Measurements from ENCODE around the gene TCTN1.

The TCTN1 gene

DNA sequence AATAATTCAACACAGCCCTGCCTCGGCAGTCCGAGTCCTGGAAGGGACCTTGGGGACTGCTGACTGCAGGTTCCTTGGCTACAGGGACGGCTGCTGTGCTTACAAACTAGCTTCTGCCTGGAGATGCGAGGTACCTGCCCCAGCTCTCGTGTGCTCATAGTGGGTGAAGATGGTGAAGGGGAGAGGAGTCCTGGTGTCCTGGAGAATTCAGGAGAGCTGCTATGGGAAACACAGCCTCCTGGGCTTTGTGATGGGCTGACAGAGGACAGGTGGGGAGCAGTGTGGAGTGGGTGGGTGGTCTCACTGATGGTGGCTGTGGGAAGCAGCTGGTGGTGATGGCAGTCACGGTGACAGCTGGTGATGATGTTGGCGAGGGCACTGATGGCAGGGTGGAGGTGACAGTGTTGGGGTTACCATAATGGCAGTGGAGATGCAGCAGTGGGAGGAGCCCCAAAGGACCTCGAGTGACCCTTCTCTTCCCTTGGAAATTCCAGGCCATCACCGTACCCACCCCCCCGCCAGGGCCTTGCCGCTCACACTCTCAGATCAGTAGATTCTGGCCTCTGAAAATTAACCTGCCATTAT, 42.2 kb downstream of the TCTN1 start:
- H3K4me3 ChIP-seq (ENCODE audit: low read length) = no peak overlapping the region
- no peak overlapping the region for H3K9ac ChIP-seq (ENCODE audit: low read length)
- H3K36me3 ChIP-seq (ENCODE audit: control insufficient read depth, insufficient read depth, low read length) = peaks cover 15% of the 10 kb centered on the region
- no peaks in the 10 kb centered on the region for H3K27me3 ChIP-seq (ENCODE audit: control insufficient read depth, insufficient read depth, low read length)
- no peak overlapping the region for H3K27ac ChIP-seq (ENCODE audit: low read depth, low read length)
- H3K4me1 ChIP-seq (ENCODE audit: control insufficient read depth, insufficient read depth, low read length) = no peaks in the 10 kb centered on the region

- H3K4me1 ChIP-seq (ENCODE audit: control insufficient read depth, insufficient read depth, low read length) = no peaks in the 10 kb centered on the region
- no peaks in the 10 kb centered on the region for H3K27me3 ChIP-seq (ENCODE audit: control insufficient read depth, insufficient read depth, low read length)
- no peak overlapping the region for H3K4me3 ChIP-seq (ENCODE audit: low read length)
- peaks cover 10% of the 10 kb centered on the region for H3K36me3 ChIP-seq (ENCODE audit: control insufficient read depth, insufficient read depth, low read length)
- H3K9ac ChIP-seq (ENCODE audit: low read length) = no peak overlapping the region
- no peak overlapping the region for H3K27ac ChIP-seq (ENCODE audit: low read depth, low read length)
These were observed 43.8 kb downstream of the TCTN1 start for GRCh38 chr12:110657747-110658146.

DNA sequence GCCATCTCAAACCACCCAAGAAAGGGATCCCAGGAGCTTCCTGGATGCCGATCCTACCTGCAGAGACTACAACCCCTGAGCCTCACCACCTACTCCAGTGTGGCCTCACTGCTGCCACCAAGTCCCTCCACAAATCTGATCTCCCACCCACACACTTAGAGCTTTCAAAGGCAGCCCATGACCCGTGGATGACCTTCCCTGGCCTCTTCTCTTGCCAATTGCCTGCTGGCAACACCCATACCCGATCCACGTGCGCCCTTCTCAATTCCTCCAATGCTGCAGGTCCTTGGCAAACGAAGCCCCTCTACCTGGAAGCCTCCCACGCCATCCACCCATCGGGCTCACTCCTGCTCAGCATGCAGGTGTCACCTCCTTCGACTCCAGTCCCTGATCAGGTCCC, 44.3 kb downstream of the TCTN1 start:
- Histone ChIP-seq H3K27me3 (ENCODE audit: control insufficient read depth, insufficient read depth, low read length) (no peaks in the 10 kb centered on the region), H3K4me1 (ENCODE audit: control insufficient read depth, insufficient read depth, low read length) (no peaks in the 10 kb centered on the region), H3K4me3 (ENCODE audit: low read length) (no peak overlapping the region), H3K36me3 (ENCODE audit: control insufficient read depth, insufficient read depth, low read length) (peaks cover 8% of the 10 kb centered on the region), H3K9ac (ENCODE audit: low read length) (no peak overlapping the region), H3K27ac (ENCODE audit: low read depth, low read length) (no peak overlapping the region)

DNA sequence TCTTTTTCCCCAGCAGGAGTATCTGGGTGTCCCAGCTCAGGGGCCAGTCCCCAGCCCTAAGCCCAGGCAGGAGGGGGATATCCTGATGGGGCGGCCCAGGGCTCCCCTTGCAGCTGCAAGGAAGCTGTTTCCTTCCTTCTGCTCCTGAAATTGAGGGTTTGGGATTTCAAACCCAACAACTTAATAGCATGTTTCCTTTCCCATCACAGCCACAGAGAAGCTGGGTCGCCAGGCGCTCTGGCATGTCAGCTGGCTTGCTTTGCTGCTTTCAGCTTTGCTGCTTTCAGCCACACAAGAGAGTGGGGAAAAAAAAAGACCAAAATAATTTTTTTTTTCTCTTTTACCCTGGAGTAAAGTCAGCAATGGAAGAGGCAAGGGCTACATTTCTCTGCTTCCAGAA, 44.9 kb downstream of the TCTN1 start:
- Histone ChIP-seq H3K4me1 (ENCODE audit: control insufficient read depth, insufficient read depth, low read length) (no peaks in the 10 kb centered on the region), H3K9ac (ENCODE audit: low read length) (no peak overlapping the region), H3K36me3 (ENCODE audit: control insufficient read depth, insufficient read depth, low read length) (peaks cover 8% of the 10 kb centered on the region), H3K4me3 (ENCODE audit: low read length) (no peak overlapping the region), H3K27me3 (ENCODE audit: control insufficient read depth, insufficient read depth, low read length) (no peaks in the 10 kb centered on the region), H3K27ac (ENCODE audit: low read depth, low read length) (no peak overlapping the region)

DNA sequence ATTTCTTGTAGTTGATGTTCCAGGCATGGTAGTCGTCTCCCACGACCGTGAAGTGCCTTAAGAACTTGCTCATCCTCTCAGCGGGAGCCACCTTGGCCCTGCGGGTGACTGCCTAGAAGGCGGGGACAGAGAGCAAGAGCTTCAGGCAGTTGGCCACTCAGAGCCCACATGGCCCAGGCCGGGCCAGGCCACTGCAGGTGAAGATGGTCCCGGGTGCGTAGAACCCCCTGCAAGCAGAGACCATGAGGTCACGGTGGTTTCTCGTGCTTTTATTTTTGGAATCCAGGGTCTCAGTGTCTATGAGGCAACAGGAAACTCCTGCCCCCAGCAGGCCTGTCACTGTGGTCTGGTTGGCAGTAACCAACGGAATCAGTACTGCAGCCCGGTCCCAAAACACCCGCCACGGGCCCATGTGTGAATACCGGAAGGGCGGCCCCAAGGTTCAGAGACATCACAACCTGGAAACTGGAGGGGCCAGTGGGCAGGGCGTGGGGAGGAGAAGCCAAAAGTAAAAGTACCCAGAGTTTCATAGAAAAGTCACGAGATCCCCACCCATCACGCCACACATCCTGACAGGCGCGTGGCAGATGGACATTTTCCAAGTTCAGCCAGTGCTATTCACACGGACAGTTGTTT, 47.5 kb downstream of the TCTN1 start:
- H3K36me3 ChIP-seq (ENCODE audit: control insufficient read depth, insufficient read depth, low read length) = peaks cover 2% of the 10 kb centered on the region
- H3K27me3 ChIP-seq (ENCODE audit: control insufficient read depth, insufficient read depth, low read length) = no peaks in the 10 kb centered on the region
- H3K9ac ChIP-seq (ENCODE audit: low read length) = no peak overlapping the region
- H3K27ac ChIP-seq (ENCODE audit: low read depth, low read length) = no peak overlapping the region
- H3K4me1 ChIP-seq (ENCODE audit: control insufficient read depth, insufficient read depth, low read length) = no peaks in the 10 kb centered on the region
- H3K4me3 ChIP-seq (ENCODE audit: low read length) = no peak overlapping the region

GRCh38 chr12:110666892-110667291, 53.0 kb downstream of the TCTN1 start:
- H3K4me1 ChIP-seq (ENCODE audit: control insufficient read depth, insufficient read depth, low read length) = no peaks in the 10 kb centered on the region
- no peak overlapping the region for H3K9ac ChIP-seq (ENCODE audit: low read length)
- H3K36me3 ChIP-seq (ENCODE audit: control insufficient read depth, insufficient read depth, low read length) = no peaks in the 10 kb centered on the region
- no peaks in the 10 kb centered on the region for H3K27me3 ChIP-seq (ENCODE audit: control insufficient read depth, insufficient read depth, low read length)
- no peak overlapping the region for H3K27ac ChIP-seq (ENCODE audit: low read depth, low read length)
- no peak overlapping the region for H3K4me3 ChIP-seq (ENCODE audit: low read length)

DNA sequence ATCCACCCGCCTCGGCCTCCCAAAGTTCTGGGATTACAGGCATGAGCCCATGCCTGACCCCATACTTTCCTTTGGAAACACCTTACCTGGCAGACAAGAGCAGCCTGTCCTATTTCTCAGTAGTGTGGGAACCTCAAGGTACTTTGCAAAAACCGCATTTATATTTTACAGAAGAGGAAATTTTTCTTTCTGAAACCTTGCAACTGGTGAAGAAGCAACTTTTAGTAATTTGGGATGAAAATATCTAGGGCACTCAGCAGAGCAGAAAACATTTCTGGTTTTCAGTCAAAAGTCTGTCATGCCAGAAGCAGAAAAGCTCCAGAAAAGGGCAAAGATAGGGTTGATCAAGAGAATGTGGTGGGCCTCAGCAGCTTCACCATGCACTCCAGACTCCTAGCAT, 53.7 kb downstream of the TCTN1 start:
- H3K4me1 ChIP-seq (ENCODE audit: control insufficient read depth, insufficient read depth, low read length) = no peaks in the 10 kb centered on the region
- no peaks in the 10 kb centered on the region for H3K36me3 ChIP-seq (ENCODE audit: control insufficient read depth, insufficient read depth, low read length)
- H3K4me3 ChIP-seq (ENCODE audit: low read length) = no peak overlapping the region
- H3K9ac ChIP-seq (ENCODE audit: low read length) = no peak overlapping the region
- H3K27me3 ChIP-seq (ENCODE audit: control insufficient read depth, insufficient read depth, low read length) = no peaks in the 10 kb centered on the region
- H3K27ac ChIP-seq (ENCODE audit: low read depth, low read length) = no peak overlapping the region

DNA sequence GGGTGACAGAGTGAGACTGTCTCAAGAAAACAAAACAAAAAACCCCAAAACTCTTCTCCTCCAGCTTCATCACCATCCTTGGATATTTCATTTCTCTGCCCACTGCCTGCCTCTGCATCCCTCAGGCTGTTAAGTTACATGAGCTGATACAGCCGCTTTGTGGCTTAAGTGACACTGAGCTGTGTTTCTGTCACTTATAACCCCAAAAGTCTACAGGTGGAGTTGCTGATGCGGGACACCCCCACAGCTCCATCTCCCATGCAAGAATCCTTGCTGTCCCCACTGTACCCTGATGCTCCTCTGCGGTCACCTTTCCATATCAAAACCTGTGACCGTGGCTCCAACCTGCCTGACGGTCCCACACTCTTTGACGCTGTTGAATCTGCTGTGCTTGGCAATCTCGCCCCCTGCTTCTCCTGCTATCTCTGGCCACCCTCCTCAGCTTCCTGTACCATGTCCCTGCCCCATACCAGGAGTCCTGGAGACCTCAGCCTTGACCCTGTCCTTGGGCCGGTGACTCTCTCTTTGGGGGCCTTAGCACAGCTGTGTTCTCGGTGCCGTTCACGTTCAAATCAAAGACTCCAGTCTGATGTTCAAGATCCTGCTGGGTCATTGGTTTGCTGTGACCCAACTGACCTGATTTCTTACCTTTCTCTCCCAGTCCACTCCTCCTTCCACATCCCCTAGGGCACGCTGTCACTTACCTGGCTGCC, 54.7 kb downstream of the TCTN1 start:
- peak overlapping the region; percentile 6 for H3K4me3 ChIP-seq (ENCODE audit: low read length)
- no peak overlapping the region for H3K9ac ChIP-seq (ENCODE audit: low read length)
- H3K27ac ChIP-seq (ENCODE audit: low read depth, low read length) = no peak overlapping the region
- H3K27me3 ChIP-seq (ENCODE audit: control insufficient read depth, insufficient read depth, low read length) = no peaks in the 10 kb centered on the region
- no peaks in the 10 kb centered on the region for H3K4me1 ChIP-seq (ENCODE audit: control insufficient read depth, insufficient read depth, low read length)
- no peaks in the 10 kb centered on the region for H3K36me3 ChIP-seq (ENCODE audit: control insufficient read depth, insufficient read depth, low read length)

GRCh38 chr12:110669193-110669502, 55.2 kb downstream of the TCTN1 start:
- Histone ChIP-seq H3K4me3 (ENCODE audit: low read length) (no peak overlapping the region), H3K27me3 (ENCODE audit: control insufficient read depth, insufficient read depth, low read length) (no peaks in the 10 kb centered on the region), H3K4me1 (ENCODE audit: control insufficient read depth, insufficient read depth, low read length) (no peaks in the 10 kb centered on the region), H3K36me3 (ENCODE audit: control insufficient read depth, insufficient read depth, low read length) (no peaks in the 10 kb centered on the region), H3K27ac (ENCODE audit: low read depth, low read length) (no peak overlapping the region), H3K9ac (ENCODE audit: low read length) (no peak overlapping the region)

GRCh38 chr12:110670161-110670701, 56.3 kb downstream of the TCTN1 start:
- Histone ChIP-seq H3K27ac (ENCODE audit: low read depth, low read length) (no peak overlapping the region), H3K27me3 (ENCODE audit: control insufficient read depth, insufficient read depth, low read length) (no peaks in the 10 kb centered on the region), H3K9ac (ENCODE audit: low read length) (no peak overlapping the region), H3K36me3 (ENCODE audit: control insufficient read depth, insufficient read depth, low read length) (no peaks in the 10 kb centered on the region), H3K4me1 (ENCODE audit: control insufficient read depth, insufficient read depth, low read length) (no peaks in the 10 kb centered on the region), H3K4me3 (ENCODE audit: low read length) (no peak overlapping the region)

DNA sequence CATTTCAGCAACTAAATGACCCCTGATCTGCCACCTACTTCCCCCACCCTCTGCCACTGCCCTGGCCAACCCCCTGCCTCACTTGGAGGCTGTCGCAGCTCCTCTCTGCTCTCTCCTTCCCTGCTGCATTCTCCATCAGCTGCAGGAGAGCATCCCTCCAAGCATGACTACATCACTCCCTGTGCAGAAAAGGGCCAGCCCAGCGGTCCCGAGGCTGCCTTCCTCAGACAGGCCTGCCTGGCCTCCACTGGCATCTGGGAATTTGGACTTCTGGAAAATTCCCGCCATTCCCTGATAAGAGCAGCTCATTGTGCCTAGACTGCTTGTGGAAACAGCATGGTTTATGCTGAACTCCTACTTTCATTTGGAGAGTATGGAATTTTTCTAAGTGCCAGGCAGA, 62.2 kb downstream of the TCTN1 start:
- H3K4me3 ChIP-seq (ENCODE audit: low read length) = no peak overlapping the region
- H3K27ac ChIP-seq (ENCODE audit: low read depth, low read length) = no peak overlapping the region
- H3K4me1 ChIP-seq (ENCODE audit: control insufficient read depth, insufficient read depth, low read length) = no peaks in the 10 kb centered on the region
- no peak overlapping the region for H3K9ac ChIP-seq (ENCODE audit: low read length)
- H3K27me3 ChIP-seq (ENCODE audit: control insufficient read depth, insufficient read depth, low read length) = no peaks in the 10 kb centered on the region
- no peaks in the 10 kb centered on the region for H3K36me3 ChIP-seq (ENCODE audit: control insufficient read depth, insufficient read depth, low read length)

DNA sequence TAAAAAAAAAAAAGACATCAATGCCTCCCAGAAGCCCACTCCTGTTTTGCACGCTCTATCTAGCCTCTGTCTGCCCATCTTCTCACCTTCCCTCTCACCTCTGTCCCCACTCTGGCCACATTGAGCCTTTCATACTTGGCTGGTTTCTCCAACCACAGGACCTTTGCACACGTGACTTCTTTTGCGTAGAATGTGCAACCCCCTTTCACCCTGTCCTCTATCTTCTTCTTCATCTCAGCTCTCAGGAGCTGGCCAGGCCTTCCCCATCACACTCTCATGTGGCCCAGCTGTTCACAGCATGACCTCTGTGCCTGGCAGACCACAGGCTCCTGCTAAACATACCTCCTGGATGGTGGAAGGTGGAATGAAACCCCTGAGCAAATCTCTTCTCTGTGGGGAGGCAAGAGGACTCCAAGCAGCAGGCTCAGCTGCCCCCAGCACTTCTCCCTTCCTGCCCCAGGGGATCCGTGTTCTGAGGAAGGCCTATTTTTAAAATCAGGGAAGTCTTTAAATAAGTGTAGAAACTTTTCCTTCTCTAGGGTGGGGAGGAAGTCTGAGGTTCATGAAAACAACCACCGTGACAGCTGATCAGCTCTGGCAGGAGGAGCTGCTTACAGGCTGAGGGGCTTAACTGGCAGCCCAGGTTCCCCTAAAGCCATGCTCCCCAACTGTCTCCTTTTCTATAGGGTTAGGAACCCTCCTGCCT, 63.4 kb downstream of the TCTN1 start:
- Histone ChIP-seq H3K36me3 (ENCODE audit: control insufficient read depth, insufficient read depth, low read length) (no peaks in the 10 kb centered on the region), H3K4me3 (ENCODE audit: low read length) (no peak overlapping the region), H3K9ac (ENCODE audit: low read length) (no peak overlapping the region), H3K27ac (ENCODE audit: low read depth, low read length) (no peak overlapping the region), H3K27me3 (ENCODE audit: control insufficient read depth, insufficient read depth, low read length) (no peaks in the 10 kb centered on the region), H3K4me1 (ENCODE audit: control insufficient read depth, insufficient read depth, low read length) (no peaks in the 10 kb centered on the region)

All from rectal smooth muscle tissue (tissue), 1 donor.